Stomach (tissue), 9 donors: ENCODE data around the gene BLACAT1. TPM values are rescaled to one million over a fixed set of nuclear protein-coding genes. Genes with fewer than 3 reads are reported as not detected.
"Not testable (repeated sequence)": the region's sequence is repeated elsewhere in the genome, so short reads cannot be mapped to it uniquely, and the experiment has no call there.

Experiments
- DNase-seq, 2 donors: peaks; one replicate each; pipeline versions ENCODE4 v3.0.0 to v3.0.0-alpha.2; 2013 to 2019
- H3K27ac ChIP-seq, 5 donors: fragments of 200-600 bp in 4 of 5; sonication (generic) in 4 of 5; one replicate each; pipeline ENCODE4 v1.5.1; 2013 to 2019; ENCODE audit warnings: mild to moderate bottlenecking in 1 of 5, moderate library complexity in 1 of 5
- H3K27me3 ChIP-seq, 3 donors: fragments of 200-600 bp; sonication (generic); one replicate each; pipeline ENCODE4 v1.5.1; 2017 to 2019; ENCODE audit warnings: mixed run types in 1 of 3
- H3K36me3 ChIP-seq, 4 donors: fragments of 200-600 bp; sonication (generic); 1 replicate in 3 of 4; 2 replicates in 1 of 4; pipeline ENCODE4 v1.5.1; 2016 to 2019
- H3K4me1 ChIP-seq, 4 donors: fragments of 200-600 bp; sonication (generic); one replicate each; pipeline ENCODE4 v1.5.1; 2016 to 2019
- H3K4me3 ChIP-seq, 4 donors: fragments of 200-600 bp; sonication (generic) in 3 of 4; one replicate each; pipeline ENCODE4 v1.5.1; 2016 to 2019; ENCODE audit warnings: mild to moderate bottlenecking in 1 of 4
- H3K9me3 ChIP-seq, 4 donors: fragments of 200-600 bp; sonication (generic); one replicate each; pipeline ENCODE4 v1.5.1; 2016 to 2019
- CTCF ChIP-seq, 7 experiments: fragments of 450-650 bp in 4 of 7; fragments of 200-600 bp in 3 of 7; sonication (generic) in 3 of 7; IDR thresholded peaks; one replicate each; pipeline ENCODE4 v1.5.1; 2016 to 2019; ENCODE audit warnings: antibody characterized with exemption in 7 of 7, control low read depth in 2 of 7, mild to moderate bottlenecking in 1 of 7
- EP300 ChIP-seq: sonication (generic); formaldehyde crosslinking; IDR thresholded peaks from one replicate; pipeline ENCODE4 v1.6.1; 2017; ENCODE audit warnings: antibody characterized with exemption
- POLR2A ChIP-seq, 4 donors: fragments of 450-650 bp; IDR thresholded peaks; one replicate each; pipeline ENCODE4 v1.6.1; 2016; ENCODE audit warnings: antibody characterized with exemption in 4 of 4, control low read depth in 2 of 4, mild to moderate bottlenecking in 1 of 4, moderate library complexity in 1 of 4
- POLR2AphosphoS5 ChIP-seq, 3 donors: sonication (generic); formaldehyde crosslinking; IDR thresholded peaks; one replicate each; pipeline ENCODE4 v1.6.1; 2016; ENCODE audit warnings: antibody characterized with exemption in 3 of 3
- WGBS, 5 donors: extraction: QIAGEN DNeasy Blood & Tissue Kit in 3 of 5; methylation state at CpG; one replicate each; pipeline versions ENCODE4 v1.1.5 to v1.1.7; 2013 to 2018; 5-methylcytosine and 5-hydroxymethylcytosine counted together
- intact Hi-C: fragments of 100-400 bp; cut with DNase I; formaldehyde crosslinking; loops from one replicate; pipeline ENCODE4 v1.15.1; 2023; ENCODE audit warnings: low total_unique reads
- polyA plus RNA-seq, 3 donors: library from polyadenylated mRNA; stranded (reverse); fragments of 200-250 nt; gene quantifications; one replicate each; pipeline ENCODE4 v1.2.3, GENCODE V29; 2013
- total RNA-seq, 5 donors: library from RNA; depleted of rRNA; stranded (reverse); fragments of >200 nt; gene quantifications; one replicate each; pipeline versions ENCODE4 v1.1.0 to v1.2.3, GENCODE V29; 2014 to 2016
- donor health status: healthy with polysubstance abuse.
- donor health status: Bipolar disorder and iron deficiency.
- donor health status: healthy.

The BLACAT1 gene
- total and polyA plus RNA-seq, 8 donors = 0.37 to 0.43 TPM; not detected in 6

- 39 to 43% (median 40%) methylated on average over 9 of the region's 9 CpGs for WGBS, 5 donors
Measured at GRCh38 chr1:205488074-205488723, 32.4 kb upstream of the BLACAT1 start.

GRCh38 chr1:205486258-205486657 lies 30.4 kb upstream of the BLACAT1 start:
- Histone ChIP-seq H3K4me1 (peaks cover 0 to 9% (median 8%) of the 10 kb centered on the region in 4 donors), H3K27me3 (peaks cover 0 to 56% (median 10%) of the 10 kb centered on the region in 3 donors), H3K36me3 (no peaks in the 10 kb centered on the region), H3K27ac (no peak overlapping the region), H3K4me3 (no peak overlapping the region), H3K9me3 (no peaks in the 10 kb centered on the region)
- intact Hi-C loops = loop anchor here (5.0 to 10.0 kb wide), 3 partner anchors 36 to 151 kb away; no protein-coding TSS in a partner anchor
- 89 to 93% (median 91%) methylated on average over 6 of the region's 6 CpGs for WGBS, 5 donors
- no peak for DNase-seq
- TF ChIP-seq POLR2AphosphoS5 (IDR thresholded peaks at IDR 0.05) (no peak), EP300 (no peak), CTCF (IDR thresholded peaks at IDR 0.05) (no peak), POLR2A (IDR thresholded peaks at IDR 0.05) (no peak)

More at GRCh38 chr1:205488074-205488723, 32.4 kb upstream of the BLACAT1 start:
- no peak overlapping the region for H3K27ac ChIP-seq
- DNase-seq = peak; percentile 57 to 86
- no peaks in the 10 kb centered on the region for H3K9me3 ChIP-seq
- no peaks in the 10 kb centered on the region for H3K36me3 ChIP-seq
- H3K4me1 ChIP-seq = peaks cover 14 to 28% (median 26%) of the 10 kb centered on the region in 4 donors
- H3K4me3 ChIP-seq = no peak overlapping the region
- TF ChIP-seq POLR2AphosphoS5 (IDR thresholded peaks at IDR 0.05) = peak in 1 of 3 donors; percentile 19
- TF ChIP-seq EP300 = no peak
- TF ChIP-seq POLR2A (IDR thresholded peaks at IDR 0.05) = no peak
- peak in 5 of 7 experiments; percentile 60 to 86 (median 73) for TF ChIP-seq CTCF (IDR thresholded peaks at IDR 0.05)
- intact Hi-C loops = loop anchor here (5.0 to 10.0 kb wide), 3 partner anchors 34 to 153 kb away; no protein-coding TSS in a partner anchor
- H3K27me3 ChIP-seq = peaks cover 0 to 55% (median 0%) of the 10 kb centered on the region in 3 donors

GRCh38 chr1:205484985-205485967 lies 29.4 kb upstream of the BLACAT1 start:
- Histone ChIP-seq H3K4me1 (peaks cover 0 to 9% (median 8%) of the 10 kb centered on the region in 4 donors), H3K9me3 (no peaks in the 10 kb centered on the region), H3K27me3 (peaks cover 0 to 66% (median 15%) of the 10 kb centered on the region in 3 donors), H3K27ac (no peak overlapping the region), H3K36me3 (no peaks in the 10 kb centered on the region), H3K4me3 (no peak overlapping the region)
- intact Hi-C loops = loop anchor here (5.0 to 10.0 kb wide), 3 partner anchors 37 to 150 kb away; no protein-coding TSS in a partner anchor
- DNase-seq = peak; percentile 80 to 91
- WGBS, 5 donors = 24 to 29% (median 25%) methylated on average over 11 to 13 of the region's 13 CpGs
- TF ChIP-seq POLR2A (IDR thresholded peaks at IDR 0.05) (no peak), CTCF (IDR thresholded peaks at IDR 0.05) (peak in 6 of 7 experiments; percentile 85 to 99 (median 92))

- intact Hi-C loops = loop anchor here (10.0 kb wide), 1 partner anchor 149 kb away; no protein-coding TSS in a partner anchor
- Histone ChIP-seq H3K4me1 (peaks cover 0 to 11% (median 9%) of the 10 kb centered on the region in 4 donors), H3K36me3 (no peaks in the 10 kb centered on the region), H3K9me3 (no peaks in the 10 kb centered on the region), H3K27me3 (peaks cover 0 to 74% (median 15%) of the 10 kb centered on the region in 3 donors), H3K4me3 (no peak overlapping the region), H3K27ac (no peak overlapping the region)
- TF ChIP-seq CTCF (IDR thresholded peaks at IDR 0.05) (no peak), POLR2AphosphoS5 (IDR thresholded peaks at IDR 0.05) (no peak), POLR2A (IDR thresholded peaks at IDR 0.05) (no peak), EP300 (no peak)
- WGBS, 5 donors = 29 to 51% (median 36%) methylated on average over 2 of the region's 2 CpGs
- no peak for DNase-seq
Measured at GRCh38 chr1:205483372-205483771, 27.5 kb upstream of the BLACAT1 start.

GRCh38 chr1:205482587-205482986 lies 26.7 kb upstream of the BLACAT1 start:
- H3K4me1 ChIP-seq = peaks cover 2 to 19% (median 13%) of the 10 kb centered on the region in 4 donors
- H3K9me3 ChIP-seq, H3K36me3 ChIP-seq, DNase-seq, H3K27ac ChIP-seq, H3K4me3 ChIP-seq: not testable (repeated sequence)
- WGBS, 5 donors = 79 to 94% (median 90%) methylated on average over 11 of the region's 11 CpGs
- intact Hi-C loops = loop anchor here (10.0 kb wide), 1 partner anchor 148 kb away; no protein-coding TSS in a partner anchor
- peaks cover 0 to 74% (median 15%) of the 10 kb centered on the region in 3 donors for H3K27me3 ChIP-seq
